GM21786 (cell line): ENCODE results near the gene CD93.

Source experiments
- ATAC-seq: cut with Tn5 transposase; IDR thresholded peaks from one replicate; pipeline ENCODE4 v1.9.1; 2021; ENCODE audit not compliant: unreplicated experiment

CD93 gene

DNA sequence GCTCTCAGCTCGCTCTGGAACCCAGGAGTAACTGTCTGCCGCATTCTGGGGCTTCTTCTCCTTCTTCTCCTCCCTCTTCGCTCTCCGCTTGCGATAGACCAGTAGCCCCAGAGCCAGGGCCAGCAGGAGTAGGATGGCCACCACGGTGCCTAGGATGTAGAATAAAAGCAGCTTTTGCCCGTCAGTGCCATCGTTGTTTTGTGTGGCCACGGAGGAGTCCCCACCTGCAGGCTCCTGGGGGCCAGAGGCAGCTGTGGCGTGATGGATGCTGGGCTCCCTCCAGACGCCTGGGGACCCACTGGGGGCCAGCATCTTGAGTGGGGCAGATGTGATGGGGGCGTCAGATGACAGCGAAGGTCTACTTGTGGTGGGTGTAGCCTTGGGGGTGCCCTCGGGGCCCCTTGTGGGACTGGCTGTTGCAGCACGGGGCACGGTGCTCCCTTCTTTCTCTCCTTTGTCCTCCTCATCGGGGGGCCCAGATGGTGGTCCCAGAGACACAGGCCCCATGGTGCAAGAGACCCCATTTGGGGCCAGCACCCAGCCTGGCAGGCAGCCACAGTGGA is 1.8 kb downstream of the CD93 start:
- no peak for ATAC-seq

DNA sequence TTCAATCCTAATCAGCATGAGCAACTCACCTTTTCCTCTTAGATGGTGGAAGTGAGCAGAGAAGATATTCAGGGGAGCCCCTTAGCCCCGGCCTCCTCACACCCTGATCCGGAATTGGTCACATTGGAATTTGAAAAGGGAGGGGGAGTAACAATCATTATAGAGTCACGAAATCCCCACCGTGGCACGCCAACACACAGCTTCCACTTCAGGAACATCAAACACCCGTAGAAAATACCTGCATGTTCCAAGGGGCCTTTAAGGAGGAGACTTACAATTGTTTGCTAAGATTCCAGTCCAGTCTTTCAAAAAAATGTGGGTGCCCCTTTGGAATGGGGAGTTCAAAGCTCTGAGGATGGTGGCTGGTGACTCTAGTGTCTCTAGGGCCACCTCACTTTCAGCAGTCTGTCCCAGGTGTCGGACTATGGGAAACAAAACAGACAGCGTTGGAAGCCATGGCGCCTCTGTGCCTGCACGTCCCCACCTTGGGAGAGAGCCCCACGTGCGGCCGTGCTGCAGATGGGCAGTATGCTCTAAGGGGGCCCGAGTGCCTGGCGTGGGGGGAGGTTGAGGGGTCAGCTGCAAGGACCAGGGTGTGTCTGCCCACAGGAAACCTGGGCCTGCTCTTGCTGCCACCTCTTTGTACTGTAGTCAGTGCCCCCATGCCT is 2.4 kb downstream of the CD93 start:
- ATAC-seq, result no peak

DNA sequence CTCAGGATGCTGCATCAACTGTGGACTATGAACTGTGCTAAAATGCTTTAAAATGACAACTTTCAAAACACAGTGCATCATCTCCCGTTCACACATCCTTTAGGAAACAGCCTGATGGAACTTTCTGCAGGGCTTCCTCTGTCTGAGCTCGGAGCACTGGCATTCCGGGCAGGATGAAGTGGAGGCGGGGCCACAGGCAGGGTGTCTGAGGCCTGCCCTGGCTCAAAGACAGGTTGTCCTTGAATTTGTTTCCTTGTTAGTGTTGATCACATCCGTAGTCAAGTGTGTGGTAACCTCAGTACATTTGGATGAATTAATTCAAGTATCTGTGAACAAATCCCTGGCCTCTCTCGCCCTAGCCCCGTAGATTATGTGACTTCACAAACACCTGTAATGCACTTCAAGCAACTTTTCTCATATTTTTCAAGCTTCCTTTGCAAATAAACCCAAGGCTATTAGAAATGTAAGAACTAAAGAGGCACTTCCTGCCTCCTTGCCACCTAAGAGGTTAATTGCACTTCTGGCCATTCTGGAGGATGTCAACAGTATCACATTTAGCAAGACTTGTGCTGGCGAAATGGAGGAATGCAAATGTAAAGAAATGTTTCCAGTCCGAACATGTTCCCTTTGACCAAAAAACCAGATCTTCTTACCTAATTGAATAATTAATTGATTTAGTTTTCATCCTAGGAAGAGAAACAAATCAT is 3.1 kb downstream of the CD93 start:
- no peak for ATAC-seq

DNA sequence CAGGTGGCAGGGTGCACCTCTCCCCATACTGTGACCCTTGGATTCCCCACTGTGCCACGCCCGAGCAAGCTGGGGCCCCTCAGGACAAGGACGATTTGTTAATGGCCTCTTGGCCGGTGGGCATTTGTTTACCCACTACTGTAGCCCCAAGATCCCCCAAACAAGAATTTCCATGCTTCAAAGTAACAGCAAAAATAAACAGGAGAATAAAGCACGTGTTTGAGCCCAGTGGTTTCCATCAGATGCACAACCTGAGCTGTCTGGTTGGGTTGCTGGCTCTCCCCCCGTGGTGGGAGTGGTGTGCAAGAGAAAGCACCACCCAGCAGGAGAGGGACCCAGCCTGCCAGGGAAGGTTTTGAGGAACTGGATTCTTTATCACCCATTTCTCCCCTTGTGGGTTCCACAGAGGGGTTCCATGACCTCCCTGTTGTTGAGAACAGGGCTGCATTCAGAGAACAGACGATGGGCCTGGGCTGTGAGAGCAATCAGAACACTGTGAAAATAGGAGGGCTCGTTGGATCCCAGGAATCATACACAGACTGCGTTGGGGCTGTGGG is 4.8 kb downstream of the CD93 start:
- ATAC-seq, result no peak

DNA sequence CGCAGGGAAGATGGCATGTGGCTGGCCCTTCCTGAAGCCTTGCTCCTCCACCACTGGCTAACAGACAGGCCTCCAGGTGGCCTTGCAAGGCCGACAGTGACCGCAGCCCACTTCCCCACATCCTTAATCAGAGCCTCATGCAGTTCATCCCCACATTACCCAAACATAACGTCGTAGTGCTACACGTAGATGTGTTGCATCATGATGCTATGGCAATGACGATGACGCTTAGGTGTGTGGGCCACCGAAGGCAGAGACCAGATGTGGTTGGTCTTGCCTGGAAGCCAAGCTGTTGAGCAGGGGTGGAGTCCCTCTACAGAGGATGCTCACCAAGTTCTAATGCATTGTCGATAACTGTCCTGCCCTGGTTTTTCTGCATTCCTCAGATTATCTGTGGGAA is 5.6 kb downstream of the CD93 start:
- no peak for ATAC-seq

DNA sequence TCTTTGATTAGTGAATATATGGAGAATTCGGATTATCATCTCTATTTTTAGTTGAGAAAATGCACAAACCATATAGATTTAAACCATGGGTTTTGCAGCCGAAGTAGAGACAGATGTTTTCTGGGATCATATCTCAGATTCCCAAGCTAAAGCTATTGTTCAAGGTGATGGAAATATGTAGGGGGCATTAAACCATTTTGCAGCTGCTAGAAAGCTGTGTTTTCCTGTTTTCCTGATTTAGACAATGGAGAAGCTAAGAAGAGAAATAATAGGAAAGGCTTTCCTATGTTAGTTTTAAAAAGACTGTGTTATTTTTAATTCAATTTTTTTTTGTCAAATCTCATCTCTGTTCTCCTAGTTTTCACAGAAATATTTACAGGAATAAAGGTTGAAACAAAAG is 6.2 kb downstream of the CD93 start:
- ATAC-seq, result no peak

DNA sequence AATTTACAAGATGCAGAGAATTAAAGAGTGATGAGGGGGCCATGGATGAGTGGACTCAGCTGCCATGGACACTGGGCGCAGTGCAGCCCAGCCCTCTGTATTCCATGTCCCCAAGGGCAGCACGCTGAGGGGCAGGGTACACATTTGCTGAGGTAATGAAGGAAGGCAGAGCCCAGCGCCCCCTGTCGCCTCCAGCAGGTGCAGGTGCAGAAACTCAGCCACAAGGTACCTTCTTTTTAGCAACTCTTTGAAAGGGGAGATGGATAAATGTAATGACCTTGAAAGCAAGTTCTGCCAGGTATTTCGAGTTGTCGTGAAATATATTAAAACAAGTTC is 7.1 kb downstream of the CD93 start:
- no peak for ATAC-seq

DNA sequence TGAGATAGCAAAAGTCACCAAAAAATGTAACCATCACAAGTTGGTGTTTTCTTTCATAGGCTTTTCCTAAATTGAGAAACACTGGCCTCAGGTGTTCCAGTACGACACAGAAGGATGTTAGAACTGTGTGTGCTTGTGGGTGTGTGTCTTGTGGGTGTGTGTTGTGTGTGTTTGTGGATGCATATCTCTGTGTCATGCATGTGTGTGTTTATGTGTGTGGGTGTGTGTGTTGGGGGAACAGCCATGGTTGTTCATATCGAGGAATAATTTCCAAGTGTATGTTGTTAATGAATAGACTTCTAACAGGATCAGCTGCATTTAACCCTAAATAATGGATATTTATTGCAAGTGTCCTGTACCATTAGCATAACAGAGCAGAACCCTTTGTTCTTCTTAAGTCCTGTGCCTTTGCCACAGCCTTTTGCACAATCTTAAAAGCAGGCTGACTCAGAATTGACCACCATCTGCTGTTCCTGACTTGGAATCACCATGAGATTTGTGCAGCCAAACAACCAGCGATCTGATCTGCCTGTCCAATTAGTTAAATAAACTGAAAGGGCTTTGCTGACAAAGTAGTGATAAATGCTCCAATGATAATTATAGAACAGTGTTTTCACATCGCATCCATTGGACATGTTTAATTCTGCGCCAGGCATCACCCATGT is 7.6 kb downstream of the CD93 start:
- ATAC-seq, result no peak

DNA sequence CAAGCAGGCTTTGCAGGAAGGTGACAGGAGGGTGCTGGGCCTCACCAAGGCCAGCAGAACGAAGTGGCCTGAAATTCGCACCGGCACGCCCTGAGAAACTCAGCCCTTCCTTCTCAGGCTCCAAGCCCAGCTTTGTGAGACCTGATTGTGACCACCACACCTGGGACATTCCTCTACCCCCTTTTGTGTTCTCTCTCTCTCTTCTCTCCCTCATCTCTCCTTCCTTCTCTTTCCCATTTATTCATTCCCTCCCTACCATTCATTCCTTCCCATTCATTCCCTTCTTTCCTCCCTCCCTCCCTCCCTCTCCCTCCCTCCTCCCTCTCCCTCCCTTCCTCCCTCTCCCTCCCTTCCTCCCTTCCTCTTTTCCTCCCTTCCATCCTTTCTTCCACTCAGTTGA is 8.8 kb downstream of the CD93 start:
- no peak for ATAC-seq

DNA sequence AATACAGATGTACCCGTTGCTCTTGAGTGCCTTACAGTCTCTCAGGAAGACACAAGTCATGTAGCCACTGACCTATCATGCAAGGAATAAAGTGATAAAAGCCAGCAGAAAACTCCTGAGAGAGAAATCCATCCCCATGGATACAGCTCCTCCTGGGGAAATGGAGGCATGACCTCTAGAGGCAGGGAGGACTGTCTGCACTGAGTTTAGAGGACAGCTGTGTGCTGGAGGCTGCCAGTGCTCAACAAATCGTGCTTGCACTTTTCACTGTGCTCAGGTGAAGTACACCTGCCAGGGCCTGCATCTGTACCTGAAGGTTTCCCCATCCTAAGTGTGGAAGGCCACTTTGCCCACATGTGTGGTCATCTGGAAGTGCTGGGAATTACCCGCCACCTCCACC is 12.1 kb downstream of the CD93 start:
- ATAC-seq, result no peak

DNA sequence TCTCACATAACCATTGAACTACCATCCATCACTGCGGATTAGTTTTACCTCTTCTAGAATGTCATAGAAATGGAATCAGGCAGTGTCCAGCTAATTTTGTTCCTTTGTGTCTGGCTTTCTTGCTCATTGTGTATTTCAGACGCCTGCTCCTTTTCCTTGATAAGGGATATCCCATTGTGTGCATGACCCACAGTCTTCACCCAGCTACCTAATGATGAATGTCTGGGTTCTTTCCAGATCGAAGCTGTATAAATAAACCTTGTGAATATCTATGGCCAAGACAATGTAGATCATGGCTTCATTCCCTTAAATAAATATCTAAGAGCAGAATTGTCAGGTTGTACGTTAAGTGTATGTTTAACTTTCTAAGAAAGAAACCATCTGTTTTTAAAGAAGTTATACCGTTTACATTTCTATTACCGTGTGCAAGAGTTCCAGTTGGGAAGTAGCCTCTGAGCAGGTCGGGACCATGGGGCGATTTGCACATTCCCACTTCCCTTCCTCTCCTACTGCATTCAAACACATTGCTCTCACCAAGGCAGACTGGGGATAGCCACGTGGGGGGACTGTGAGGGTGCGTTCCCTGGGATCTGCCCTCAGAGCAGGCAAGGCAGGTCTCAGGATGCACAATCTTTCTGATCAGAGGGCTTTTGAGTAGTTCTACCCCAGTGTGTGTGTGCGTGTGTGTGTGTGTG is 13.1 kb downstream of the CD93 start:
- ATAC-seq, result no peak

DNA sequence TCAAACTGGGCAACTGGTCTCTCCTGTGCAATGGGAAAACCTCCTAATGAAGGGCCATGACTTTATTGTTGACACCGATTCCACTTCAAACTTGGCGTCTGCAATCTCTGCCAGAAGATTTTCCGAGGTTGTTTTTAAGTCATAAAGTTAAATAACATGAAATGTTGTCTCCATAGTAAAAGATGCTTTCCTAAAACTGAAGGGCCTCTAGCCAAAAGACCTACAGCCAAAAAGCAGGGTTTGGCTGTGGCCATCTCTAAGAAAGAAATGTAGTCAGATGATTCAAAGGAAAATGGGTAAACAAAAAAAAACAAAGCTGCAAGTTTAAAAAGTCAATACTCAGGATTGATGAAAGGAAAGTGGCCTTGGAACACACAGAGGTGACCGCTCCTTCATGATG is 14.1 kb downstream of the CD93 start:
- ATAC-seq, result no peak

DNA sequence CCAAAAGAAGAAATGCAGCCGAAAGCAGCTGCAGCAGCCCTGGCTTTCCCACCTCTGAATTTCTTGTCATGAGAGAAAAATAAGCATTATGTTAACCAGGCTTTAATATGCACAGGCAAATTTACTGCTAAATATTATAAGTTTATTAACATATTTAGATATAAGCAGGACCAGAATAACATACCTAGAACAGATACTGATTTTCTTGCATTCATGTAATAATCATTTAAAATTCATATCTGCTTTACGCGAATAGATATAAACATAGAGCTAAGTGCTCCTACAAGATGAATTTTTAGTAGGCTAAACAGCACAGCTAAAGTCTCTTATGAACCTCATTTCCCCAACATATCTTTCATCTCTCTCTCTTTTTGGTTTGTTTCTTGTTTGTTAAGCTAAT is 14.7 kb downstream of the CD93 start:
- ATAC-seq, result no peak

DNA sequence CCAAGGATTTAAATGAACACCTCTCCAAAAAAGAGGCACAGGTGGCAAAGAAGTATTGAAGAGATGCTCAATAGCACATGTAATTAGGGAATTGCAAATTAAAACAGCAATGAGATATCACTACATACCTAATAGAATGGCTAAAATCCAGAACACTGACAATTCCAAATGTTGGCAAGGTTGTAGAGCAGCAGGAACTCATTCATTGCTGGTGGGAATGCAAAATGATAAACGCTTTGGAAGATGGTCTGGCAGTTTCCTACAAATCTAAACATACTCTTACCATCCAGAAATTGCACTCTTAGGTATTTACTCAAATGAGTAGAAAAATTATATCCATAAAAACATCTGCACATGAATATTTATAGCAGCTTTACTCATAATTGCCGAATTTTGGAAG is 17.0 kb downstream of the CD93 start:
- no peak for ATAC-seq

DNA sequence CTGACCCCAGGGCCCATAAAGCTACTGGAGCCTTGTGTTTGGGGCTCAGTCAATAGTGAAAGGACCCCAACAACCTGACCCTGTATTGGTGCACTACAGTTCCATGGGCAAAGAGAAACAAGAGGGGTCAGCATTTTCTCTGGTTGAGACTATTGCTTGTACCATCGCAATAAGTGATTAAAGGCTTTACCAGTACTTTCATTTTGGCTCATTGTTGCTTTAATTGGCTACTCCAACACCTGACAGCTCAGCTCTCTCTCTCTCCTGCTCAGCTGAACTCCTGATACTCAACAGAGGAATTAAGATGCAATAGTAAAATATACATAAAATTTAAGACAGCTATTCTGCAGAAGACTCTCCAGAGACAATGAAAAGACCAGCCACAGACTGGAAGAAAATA is 17.8 kb downstream of the CD93 start:
- no peak for ATAC-seq

DNA sequence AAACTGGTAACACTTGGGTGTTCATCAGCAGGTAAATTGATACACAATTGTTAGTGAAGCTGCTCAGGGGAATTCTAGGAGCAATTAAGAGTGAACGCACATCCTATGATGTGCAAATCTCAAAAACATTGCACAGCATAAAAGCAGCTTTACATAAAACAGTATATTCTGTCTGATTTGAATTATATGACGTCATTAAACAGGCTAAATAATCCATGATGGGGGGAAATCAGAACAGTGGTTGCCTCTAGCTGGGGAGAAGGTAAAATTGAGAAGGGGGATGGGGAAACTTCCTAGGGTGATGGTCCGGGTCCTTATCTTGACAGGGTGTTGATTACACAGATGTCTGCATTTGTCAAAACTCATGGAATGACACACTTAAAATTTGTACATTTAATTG is 19.4 kb downstream of the CD93 start:
- ATAC-seq, result no peak

DNA sequence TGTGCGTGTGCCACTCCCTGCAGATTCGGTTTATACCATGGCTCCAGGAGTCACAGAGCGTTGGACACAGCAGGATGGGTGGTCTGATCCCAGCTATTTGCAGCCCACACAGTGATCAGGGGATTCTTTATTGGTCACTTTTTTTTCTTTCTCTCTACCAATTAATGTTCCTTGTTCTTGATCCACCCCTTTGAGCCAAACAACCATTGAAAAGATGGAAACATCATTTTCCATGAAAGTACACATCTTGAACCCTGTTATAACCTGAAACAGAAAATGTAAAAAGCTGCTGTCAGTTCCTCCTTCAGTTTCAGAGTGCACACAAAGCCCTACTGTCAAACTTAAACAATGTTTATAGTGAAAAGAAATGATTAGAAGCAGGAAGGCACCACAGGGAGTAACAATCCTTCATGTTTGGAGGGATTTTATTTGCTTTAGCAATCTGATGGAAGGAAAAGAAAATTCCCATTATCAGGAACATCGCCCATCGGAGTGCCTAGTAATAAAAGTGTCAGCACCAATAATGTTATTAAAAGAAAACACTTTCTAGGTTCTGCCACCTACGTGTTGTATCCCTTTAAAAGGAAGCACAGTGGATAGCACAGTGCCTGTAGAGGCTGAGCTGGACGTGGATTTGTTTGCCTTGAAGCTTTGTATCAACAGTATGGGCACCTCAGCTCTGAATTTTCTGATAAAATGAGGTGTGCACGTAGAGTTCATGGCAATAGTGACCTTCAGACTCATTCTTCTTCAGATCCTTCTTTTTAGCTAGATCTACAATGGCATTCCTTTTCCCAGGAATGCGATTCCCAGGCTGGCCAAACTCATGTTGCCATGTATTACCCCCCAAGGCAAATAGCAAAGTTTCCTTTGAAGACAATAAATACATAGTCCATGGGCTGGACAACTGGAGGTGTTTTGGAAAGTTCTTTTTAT is 20.6 kb downstream of the CD93 start:
- ATAC-seq, result no peak

DNA sequence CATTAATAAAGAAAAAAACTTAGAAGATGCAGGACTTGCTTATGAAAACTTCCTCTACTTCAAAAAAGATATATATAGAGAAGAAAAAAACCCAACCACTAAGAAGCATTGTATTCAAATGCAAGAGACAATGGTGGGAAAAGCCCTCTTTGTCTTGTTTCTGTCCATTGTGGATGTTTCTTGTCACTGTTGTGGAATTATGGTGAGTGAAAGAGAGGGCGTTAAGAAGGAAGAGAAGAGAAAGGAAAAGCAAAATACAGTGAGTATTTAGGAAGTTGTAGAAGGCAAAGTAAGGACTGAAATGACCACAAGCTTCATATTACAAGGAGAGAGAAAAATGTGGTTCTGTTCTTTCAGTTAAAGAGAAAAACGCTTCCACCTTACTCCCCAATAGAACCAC is 22.5 kb downstream of the CD93 start:
- no peak for ATAC-seq

DNA sequence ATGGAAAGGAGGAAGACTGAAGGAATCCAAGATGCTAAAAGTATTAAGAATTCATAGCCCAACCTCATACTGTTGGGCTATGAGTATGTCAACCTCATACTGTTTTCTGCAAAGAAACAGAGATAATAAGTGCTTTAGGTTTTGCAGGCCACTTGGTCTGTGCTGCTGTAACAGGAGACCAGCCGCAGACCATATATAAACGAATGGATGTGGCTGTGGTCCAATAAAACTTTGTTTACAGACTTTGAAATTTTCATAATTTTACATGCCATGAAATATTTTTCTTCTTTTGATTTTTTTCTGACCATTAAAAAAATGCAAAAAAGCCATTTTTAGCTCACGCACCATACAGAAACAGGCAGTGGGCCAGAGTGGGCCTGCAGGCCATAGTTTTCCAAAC is 23.0 kb downstream of the CD93 start:
- ATAC-seq, result no peak

DNA sequence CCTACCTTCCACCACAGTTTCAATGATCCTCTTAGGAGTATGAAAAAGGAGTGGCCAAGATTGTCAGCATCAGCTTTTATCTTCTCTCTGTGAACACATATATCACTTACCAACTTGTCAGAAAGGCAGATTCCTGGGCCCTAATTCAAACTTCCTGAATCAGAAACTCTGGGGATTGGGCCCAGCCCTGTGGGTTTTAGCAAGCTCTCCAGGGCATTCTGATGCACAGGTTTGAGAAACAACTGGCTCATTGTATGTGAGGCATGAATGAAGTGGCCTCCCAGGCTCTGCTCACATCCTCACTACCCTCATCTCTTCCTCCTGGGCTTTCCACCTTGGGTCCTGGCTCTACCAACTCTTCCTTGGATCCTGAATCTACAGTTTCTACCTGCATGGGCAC is 23.5 kb downstream of the CD93 start:
- ATAC-seq, result no peak
